Astrocyte of the cerebellum (primary cell): Measurements from ENCODE around the gene CTXN1.
"Not testable (repeated sequence)": the region's sequence is repeated elsewhere in the genome, so short reads cannot be mapped to it uniquely, and the experiment has no call there.

ENCODE experiments used
- DNase-seq: peaks from one replicate; pipeline ENCODE4 v3.0.0-alpha.2; 2011; ENCODE audit warnings: low read depth
- H3K4me3 ChIP-seq: 2 replicates; pipeline ENCODE4 v1.5.1; 2011; ENCODE audit warnings: mild to moderate bottlenecking, low read depth, low read length, moderate library complexity
- in situ Hi-C: cut with HindIII; loops from 2 replicates; pipeline ENCODE4 v1.10.0; 2017; ENCODE audit warnings: low sequenced_read_pairs
- TF ChIP-seq, protein P1 (sequence below): IDR thresholded peaks from 2 replicates; pipeline ENCODE4 v1.5.1; 2012; ENCODE audit warnings: low read length, low read depth, moderate library complexity, mild to moderate bottlenecking; ENCODE audit errors: missing control alignments

The CTXN1 gene

GRCh38 chr19:7899751-7900378, 26.1 kb downstream of the CTXN1 start:
- TF ChIP-seq, protein P1, sequence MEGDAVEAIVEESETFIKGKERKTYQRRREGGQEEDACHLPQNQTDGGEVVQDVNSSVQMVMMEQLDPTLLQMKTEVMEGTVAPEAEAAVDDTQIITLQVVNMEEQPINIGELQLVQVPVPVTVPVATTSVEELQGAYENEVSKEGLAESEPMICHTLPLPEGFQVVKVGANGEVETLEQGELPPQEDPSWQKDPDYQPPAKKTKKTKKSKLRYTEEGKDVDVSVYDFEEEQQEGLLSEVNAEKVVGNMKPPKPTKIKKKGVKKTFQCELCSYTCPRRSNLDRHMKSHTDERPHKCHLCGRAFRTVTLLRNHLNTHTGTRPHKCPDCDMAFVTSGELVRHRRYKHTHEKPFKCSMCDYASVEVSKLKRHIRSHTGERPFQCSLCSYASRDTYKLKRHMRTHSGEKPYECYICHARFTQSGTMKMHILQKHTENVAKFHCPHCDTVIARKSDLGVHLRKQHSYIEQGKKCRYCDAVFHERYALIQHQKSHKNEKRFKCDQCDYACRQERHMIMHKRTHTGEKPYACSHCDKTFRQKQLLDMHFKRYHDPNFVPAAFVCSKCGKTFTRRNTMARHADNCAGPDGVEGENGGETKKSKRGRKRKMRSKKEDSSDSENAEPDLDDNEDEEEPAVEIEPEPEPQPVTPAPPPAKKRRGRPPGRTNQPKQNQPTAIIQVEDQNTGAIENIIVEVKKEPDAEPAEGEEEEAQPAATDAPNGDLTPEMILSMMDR: no peak
- in situ Hi-C loops: no loop called here
- no peak for DNase-seq
- H3K4me3 ChIP-seq: no peak overlapping the region

DNA sequence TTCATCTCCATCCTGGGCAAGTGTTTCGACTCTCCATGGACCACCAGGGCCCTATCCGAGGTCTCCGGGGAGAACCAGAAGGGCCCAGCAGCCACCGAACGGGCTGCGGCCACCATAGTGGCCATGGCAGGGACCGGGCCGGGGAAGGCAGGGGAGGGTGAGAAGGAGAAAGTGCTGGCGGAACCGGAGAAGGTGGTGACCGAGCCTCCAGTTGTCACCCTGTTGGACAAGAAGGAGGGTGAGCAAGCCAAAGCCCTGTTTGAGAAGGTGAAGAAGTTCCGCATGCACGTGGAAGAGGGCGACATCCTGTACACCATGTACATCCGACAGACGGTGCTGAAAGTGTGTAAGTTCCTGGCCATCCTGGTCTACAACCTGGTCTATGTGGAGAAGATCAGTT, 27.0 kb downstream of the CTXN1 start:
- DNase-seq: no peak
- TF ChIP-seq, protein P1: no peak
- in situ Hi-C loops: no loop called here
- H3K4me3 ChIP-seq: no peak overlapping the region

DNA sequence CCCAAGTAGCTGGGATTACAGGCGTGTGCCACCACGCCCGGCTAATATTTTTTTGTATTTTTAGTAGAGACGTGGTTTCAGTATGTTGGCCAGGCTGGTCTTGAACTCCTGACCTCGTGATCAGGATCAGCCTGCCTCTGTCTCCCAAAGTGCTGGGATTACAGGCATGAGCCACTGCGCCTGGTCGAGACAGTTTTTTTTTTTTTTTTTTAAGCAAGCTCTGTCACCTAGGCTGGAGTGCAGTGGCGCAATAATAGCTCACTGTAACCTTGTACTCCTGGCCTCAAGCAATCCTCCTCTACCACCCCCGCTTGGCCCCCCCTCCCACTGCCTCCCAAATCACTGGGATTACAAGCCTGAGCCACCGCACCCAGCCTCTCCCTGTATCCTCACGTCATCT, 28.6 kb downstream of the CTXN1 start:
- DNase-seq: no peak
- no peak overlapping the region for H3K4me3 ChIP-seq
- in situ Hi-C loops: no loop called here
- TF ChIP-seq, protein P1: no peak

GRCh38 chr19:7895565-7895964, 30.4 kb downstream of the CTXN1 start:
- TF ChIP-seq, protein P1: no peak
- no peak overlapping the region for H3K4me3 ChIP-seq
- DNase-seq: no peak
- in situ Hi-C loops: no loop called here

GRCh38 chr19:7894612-7895309, 31.2 kb downstream of the CTXN1 start:
- DNase-seq: no peak
- H3K4me3 ChIP-seq: no peak overlapping the region
- in situ Hi-C loops: no loop called here

GRCh38 chr19:7893362-7894101, 32.4 kb downstream of the CTXN1 start:
- DNase-seq, H3K4me3 ChIP-seq, in situ Hi-C loops: not testable (repeated sequence)

More at GRCh38 chr19:7894612-7895309, 31.2 kb downstream of the CTXN1 start:
- TF ChIP-seq, protein P1: no peak

DNA sequence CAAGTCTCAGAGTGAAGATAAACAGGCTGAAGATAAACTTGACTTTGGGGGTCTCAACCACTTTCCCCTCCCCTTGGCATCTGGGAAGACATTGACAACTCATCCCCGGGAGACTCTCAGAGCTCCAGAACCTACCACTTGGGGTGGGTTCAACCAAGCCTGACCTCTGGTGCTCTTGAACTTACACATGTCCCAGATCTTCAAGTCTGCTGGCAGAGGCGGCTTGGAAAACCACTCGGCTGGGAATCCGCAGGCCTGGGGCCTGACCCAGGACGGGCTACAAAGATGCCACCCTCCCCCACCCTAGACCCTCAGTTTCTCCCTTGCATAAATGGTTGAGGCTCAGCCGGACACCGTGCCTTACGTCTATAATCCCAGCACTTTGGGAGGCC, 37.1 kb downstream of the CTXN1 start:
- peak overlapping the region; percentile 54 for H3K4me3 ChIP-seq
- in situ Hi-C loops: no loop called here
- no peak for DNase-seq
- TF ChIP-seq, protein P1: no peak
